Stimulated activated CD4-positive, alpha-beta T cell treated with anti-CD3 and anti-CD28 coated beads, Interleukin-1b, Interleukin-23, amount 100 ng/mL, for 4 hours (primary cell): ENCODE results near the gene NELFA.

Experiments
- DNase-seq, 2 donors: peaks; one replicate each; pipeline ENCODE4 v3.0.0-alpha.2; 2020; ENCODE audit warnings: low read depth in 2 of 2

Gene NELFA

GRCh38 chr4:1982124-1983052, 26.4 kb downstream of the NELFA start:
- no peak for DNase-seq

- DNase-seq: no peak
Observed at GRCh38 chr4:1981251-1982058, 27.3 kb downstream of the NELFA start.

GRCh38 chr4:1980561-1981041, 28.2 kb downstream of the NELFA start:
- DNase-seq: no peak

GRCh38 chr4:1979477-1980196, 29.1 kb downstream of the NELFA start:
- no peak for DNase-seq

GRCh38 chr4:1978741-1979476, 29.9 kb downstream of the NELFA start:
- DNase-seq: no peak

- no peak for DNase-seq
Observed at GRCh38 chr4:1978226-1978625, 30.5 kb downstream of the NELFA start.

GRCh38 chr4:1976416-1977352, 32.1 kb downstream of the NELFA start:
- no peak for DNase-seq

GRCh38 chr4:1975880-1976279, 32.9 kb downstream of the NELFA start:
- DNase-seq: no peak

- no peak for DNase-seq
Observed at GRCh38 chr4:1975391-1975801, 33.4 kb downstream of the NELFA start.

GRCh38 chr4:1974840-1975239, 33.9 kb downstream of the NELFA start:
- no peak for DNase-seq

- no peak for DNase-seq
Observed at GRCh38 chr4:1973661-1974060, 35.1 kb downstream of the NELFA start.

GRCh38 chr4:1973218-1973617, 35.6 kb downstream of the NELFA start:
- no peak for DNase-seq

GRCh38 chr4:1972414-1972813, 36.4 kb downstream of the NELFA start:
- no peak for DNase-seq

GRCh38 chr4:1971456-1972200, 37.1 kb downstream of the NELFA start:
- DNase-seq: no peak

- no peak for DNase-seq
Observed at GRCh38 chr4:1970926-1971325, 37.8 kb downstream of the NELFA start.

GRCh38 chr4:1969928-1970723, 38.6 kb downstream of the NELFA start:
- no peak for DNase-seq

- no peak for DNase-seq
Observed at GRCh38 chr4:1968686-1969295, 40.0 kb downstream of the NELFA start.

- DNase-seq: no peak
Observed at GRCh38 chr4:1967512-1968149, 41.1 kb downstream of the NELFA start.
